GM20000 (cell line): ENCODE data around the gene TAF1B.
"Not testable (repeated sequence)": the region's sequence is repeated elsewhere in the genome, so short reads cannot be mapped to it uniquely, and the experiment has no call there.

ENCODE experiments used
- DNase-seq: peaks from one replicate; pipeline ENCODE4 v3.0.0; 2012; ENCODE audit warnings: low spot score
- TF ChIP-seq, protein P1 (sequence below): IDR thresholded peaks from 2 replicates; pipeline ENCODE4 v1.5.1; 2012; ENCODE audit warnings: mild to moderate bottlenecking, control low read depth; ENCODE audit errors: extremely low read depth, missing control alignments

TAF1B gene

DNA sequence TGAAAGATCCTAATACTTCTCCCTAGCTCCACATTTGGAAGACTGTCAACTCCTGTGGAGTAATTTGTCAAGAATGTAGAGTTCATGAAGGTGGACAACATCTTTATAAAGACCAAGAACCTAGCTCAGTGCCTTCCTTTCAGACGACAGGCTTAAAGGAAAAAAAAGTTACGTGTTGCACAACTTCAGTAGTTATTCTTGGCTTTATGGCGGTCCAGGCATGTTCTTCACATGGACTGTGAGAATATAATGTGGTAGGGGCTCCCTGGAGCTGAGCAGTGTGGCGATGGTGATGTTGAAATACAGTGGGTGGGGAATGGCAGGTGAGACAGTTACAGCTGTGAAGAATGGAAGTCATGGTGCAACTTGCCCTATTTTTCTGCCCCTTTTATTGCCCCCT is 3.9 kb downstream of the TAF1B start:
- DNase-seq, result no peak
- TF ChIP-seq, protein P1, sequence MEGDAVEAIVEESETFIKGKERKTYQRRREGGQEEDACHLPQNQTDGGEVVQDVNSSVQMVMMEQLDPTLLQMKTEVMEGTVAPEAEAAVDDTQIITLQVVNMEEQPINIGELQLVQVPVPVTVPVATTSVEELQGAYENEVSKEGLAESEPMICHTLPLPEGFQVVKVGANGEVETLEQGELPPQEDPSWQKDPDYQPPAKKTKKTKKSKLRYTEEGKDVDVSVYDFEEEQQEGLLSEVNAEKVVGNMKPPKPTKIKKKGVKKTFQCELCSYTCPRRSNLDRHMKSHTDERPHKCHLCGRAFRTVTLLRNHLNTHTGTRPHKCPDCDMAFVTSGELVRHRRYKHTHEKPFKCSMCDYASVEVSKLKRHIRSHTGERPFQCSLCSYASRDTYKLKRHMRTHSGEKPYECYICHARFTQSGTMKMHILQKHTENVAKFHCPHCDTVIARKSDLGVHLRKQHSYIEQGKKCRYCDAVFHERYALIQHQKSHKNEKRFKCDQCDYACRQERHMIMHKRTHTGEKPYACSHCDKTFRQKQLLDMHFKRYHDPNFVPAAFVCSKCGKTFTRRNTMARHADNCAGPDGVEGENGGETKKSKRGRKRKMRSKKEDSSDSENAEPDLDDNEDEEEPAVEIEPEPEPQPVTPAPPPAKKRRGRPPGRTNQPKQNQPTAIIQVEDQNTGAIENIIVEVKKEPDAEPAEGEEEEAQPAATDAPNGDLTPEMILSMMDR, result no peak

DNA sequence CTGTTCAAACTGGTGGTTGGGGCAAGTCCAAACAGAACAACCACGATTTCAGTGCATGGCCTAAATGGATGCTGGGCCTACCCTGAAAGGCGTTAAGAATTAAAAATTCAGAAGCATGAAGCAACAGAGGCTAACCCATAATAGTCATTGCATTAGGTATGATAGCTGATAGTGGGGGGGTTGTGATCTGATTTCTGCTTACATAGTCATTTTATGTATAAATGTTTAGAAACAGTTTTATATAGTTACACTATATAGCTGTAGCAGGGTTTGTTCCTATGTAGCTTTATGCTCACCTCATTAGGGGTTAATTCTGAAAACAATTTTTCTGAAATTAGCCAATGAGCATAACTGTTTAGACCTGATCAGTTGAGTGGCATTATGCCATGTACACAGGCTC is 9.6 kb downstream of the TAF1B start:
- no peak for DNase-seq
- TF ChIP-seq, protein P1, result no peak

DNA sequence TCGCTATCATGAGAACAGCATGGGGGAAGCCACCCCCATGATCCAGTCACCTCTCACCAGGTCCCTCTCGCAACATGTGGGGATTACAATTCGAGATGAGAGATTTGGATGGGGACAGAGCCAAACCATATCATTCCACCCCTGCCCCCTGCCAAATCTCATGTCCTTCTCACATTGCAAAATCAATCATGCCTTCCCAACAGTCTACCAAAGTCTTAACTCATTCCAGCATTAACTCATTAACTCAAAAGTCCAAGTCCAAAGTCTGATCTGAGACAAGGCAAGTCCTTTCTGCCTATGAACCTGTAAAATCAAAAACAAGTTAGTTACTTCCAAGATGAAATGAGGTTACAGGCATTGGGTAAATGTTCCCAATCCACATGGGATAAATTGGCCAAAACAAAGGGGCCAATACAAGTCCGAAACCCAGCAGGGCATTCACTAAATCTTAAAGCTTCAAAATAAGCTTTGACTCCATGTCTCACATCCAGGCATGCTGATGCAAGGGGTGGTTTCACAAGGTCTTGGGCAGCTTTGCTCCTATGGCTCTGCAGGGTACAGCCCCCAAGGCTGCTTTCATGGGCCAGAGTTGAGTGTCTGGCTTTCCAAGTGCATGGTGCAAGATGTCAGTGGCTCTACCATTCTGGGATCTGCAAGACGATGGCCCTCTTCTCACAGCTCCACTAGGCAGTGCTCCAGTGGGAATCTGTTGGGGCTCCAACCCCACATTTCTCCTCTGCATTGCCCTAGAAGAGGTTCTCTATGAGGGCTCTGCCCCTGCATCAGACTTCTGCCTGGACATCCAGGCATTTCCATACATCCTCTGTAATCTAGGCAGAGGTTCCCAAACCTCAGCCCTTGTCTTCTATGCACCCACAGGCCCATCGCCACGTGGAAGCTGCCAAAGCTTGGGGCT is 14.8 kb downstream of the TAF1B start:
- no peak for DNase-seq
- TF ChIP-seq, protein P1, result no peak

DNA sequence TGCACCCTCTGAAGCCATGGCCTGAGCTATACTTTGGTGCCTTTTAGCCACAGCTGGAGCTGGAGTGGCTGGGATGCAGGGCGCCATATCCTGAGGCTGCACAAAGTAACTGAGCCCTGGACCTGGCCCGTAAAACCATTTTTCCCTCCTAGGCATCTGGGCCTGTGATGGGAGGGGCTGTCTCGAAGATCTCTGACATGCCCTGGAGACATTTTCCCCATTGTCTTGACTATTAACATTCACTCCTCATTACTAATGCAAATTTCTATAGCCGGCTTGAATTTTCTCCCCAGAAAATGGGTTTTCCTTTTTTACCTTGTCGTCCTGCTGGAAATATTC is 15.4 kb downstream of the TAF1B start:
- TF ChIP-seq, protein P1, result no peak
- no peak for DNase-seq

DNA sequence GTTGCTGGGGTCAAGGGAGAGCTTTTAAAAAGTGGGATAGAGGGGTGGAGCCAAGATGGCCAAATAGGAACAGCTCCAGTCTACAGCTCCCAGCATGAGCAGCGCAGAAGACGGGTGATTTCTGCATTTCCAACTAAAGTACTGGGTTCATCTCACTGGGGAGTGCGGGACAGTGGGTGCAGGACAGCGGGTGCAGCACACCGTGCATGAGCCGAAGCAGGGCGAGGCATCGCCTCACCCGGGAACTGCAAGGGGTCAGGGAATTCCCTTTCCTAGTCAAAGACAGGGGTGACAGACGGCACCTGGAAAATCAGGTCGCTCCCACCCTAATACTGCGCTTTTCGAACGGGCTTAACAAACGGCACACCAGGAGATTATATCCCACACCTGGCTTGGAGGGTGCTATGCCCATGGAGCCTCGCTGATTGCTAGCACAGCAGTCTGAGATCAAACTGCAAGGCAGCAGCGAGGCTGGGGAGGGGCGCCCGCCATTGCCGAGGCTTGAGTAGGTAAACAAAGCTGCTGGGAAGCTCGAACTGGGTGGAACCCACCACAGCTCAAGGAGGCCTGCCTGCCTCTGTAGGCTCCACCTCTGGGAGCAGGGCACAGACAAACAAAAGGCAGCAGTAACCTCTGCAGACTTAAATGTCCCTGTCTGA is 17.8 kb downstream of the TAF1B start:
- not testable (repeated sequence) for DNase-seq

DNA sequence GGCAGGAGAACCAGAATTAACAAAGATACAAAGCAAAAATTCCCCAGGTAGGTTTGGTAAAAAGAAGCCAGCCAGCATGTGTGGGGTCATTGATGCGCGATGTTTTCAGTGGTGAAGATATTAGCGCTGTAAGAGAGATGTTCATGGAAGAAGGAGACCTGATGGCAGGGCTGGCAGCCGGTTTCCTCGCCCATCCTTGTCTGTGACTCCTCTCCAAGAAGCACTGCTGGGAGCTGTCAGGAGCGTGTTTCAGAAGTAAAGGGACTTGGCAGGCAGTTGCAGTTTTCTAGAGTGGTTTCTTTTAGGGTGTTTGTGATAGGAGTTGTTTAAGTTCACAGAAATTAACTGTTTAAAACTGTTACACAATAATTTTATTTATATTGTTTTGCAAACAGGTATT is 24.6 kb downstream of the TAF1B start:
- no peak for DNase-seq
- TF ChIP-seq, protein P1, result no peak

DNA sequence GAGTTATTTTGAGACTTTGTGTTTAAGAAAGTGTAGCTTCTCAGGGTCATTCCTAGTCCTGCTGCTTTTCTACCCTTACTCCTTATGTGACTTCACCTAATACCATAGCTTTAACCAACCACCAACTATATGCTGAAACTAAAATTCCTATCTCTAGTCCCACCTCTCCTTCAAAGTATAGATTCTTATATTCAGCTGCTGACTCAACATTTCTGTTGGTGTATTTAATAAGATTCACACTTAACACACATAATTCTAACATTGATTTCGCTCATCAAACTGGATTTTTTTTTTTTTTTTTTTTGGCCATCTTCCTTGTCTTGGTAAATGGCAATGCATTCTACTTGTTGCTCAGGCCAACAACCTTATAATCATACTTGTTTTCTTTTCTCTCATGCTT is 30.1 kb downstream of the TAF1B start:
- DNase-seq, result no peak
- TF ChIP-seq, protein P1, result no peak
